Endothelial cell of umbilical vein (primary cell): ENCODE data around the gene TXN. TPM values are rescaled to one million over a fixed set of nuclear protein-coding genes. Genes with fewer than 3 reads are reported as not detected.

Source experiments
- BruUV-seq: library from RNA; stranded (reverse); fragments of 400-500 nt; replicated peaks from 2 replicates; lab custom pipeline; 2021; lab: Mats Ljungman, UMichigan
- CTCF ChIA-PET: fragments of 300-600, 350-600 bp; sonication (Branson Sonifier 250); formaldehyde crosslinking; loops from one replicate; lab custom pipeline; 2021; ENCODE audit warnings: antibody characterized with exemption, inconsistent platforms; lab: Charles Lee
- POLR2A ChIA-PET: fragments of 300-600, 350-600 bp; sonication (Branson Sonifier 250); formaldehyde crosslinking; loops from one replicate; lab custom pipeline; 2021; ENCODE audit warnings: antibody characterized with exemption, inconsistent platforms; lab: Charles Lee
- DNase-seq: peaks from one replicate; pipeline ENCODE4 v3.0.0-alpha.2; 2011; ENCODE audit warnings: low read depth, low spot score
- FAIRE-seq: peaks from 2 replicates; lab custom pipeline; 2011; peaks lifted over from hg19 to GRCh38; lab: Jason Lieb, UNC
- H2AFZ ChIP-seq: 2 replicates; pipeline ENCODE4 v1.6.0; 2012; ENCODE audit warnings: low read depth, low read length, control low read depth, inconsistent platforms
- H3K27ac ChIP-seq: 2 replicates; pipeline ENCODE4 v1.5.1; 2011; ENCODE audit warnings: low read depth, mild to moderate bottlenecking, control low read depth, low read length, moderate library complexity; ENCODE audit not compliant: insufficient read depth
- H3K27me3 ChIP-seq, 2 experiments: 2 replicates each; pipeline versions ENCODE4 v1.6.0 to v1.6.1; 2011; ENCODE audit warnings: low read length in 2 of 2, mixed read lengths in 1 of 2; ENCODE audit not compliant: control insufficient read depth in 2 of 2, insufficient read depth in 2 of 2
- H3K36me3 ChIP-seq, 2 experiments: 2 replicates in 1 of 2; 3 replicates in 1 of 2; pipeline ENCODE4 v1.5.1; 2011; ENCODE audit warnings: low read length in 2 of 2, mild to moderate bottlenecking in 1 of 2, moderate library complexity in 1 of 2; ENCODE audit not compliant: control insufficient read depth in 2 of 2, insufficient read depth in 2 of 2; ENCODE audit errors: extremely low read depth in 1 of 2
- H3K4me1 ChIP-seq: 3 replicates; pipeline ENCODE4 v1.5.1; 2011; ENCODE audit warnings: mild to moderate bottlenecking, low read length; ENCODE audit not compliant: control insufficient read depth, insufficient read depth; ENCODE audit errors: extremely low read depth
- H3K4me2 ChIP-seq: 2 replicates; pipeline ENCODE4 v1.6.1; 2011; ENCODE audit warnings: low read length, control low read depth, mixed read lengths; ENCODE audit not compliant: insufficient read depth
- H3K4me3 ChIP-seq, 3 experiments: fragments of 200-600 bp in 1 of 3; sonication (generic), shearing (Covaris generic) in 1 of 3; replicated peaks in 1 of 3; 2 replicates each; pipeline ENCODE4 v1.5.1; 2011 to 2016; ENCODE audit warnings: control low read depth in 3 of 3, low read length in 3 of 3, mild to moderate bottlenecking in 2 of 3, inconsistent platforms in 1 of 3, low read depth in 1 of 3, moderate library complexity in 1 of 3; ENCODE audit not compliant: insufficient read depth in 1 of 3
- H3K79me2 ChIP-seq: 2 replicates; pipeline ENCODE4 v1.6.0; 2012; ENCODE audit warnings: low read length, inconsistent platforms; ENCODE audit not compliant: control insufficient read depth, insufficient read depth
- H3K9ac ChIP-seq: replicated peaks from 2 replicates; pipeline ENCODE3; 2011; ENCODE audit warnings: low read length, control low read depth; ENCODE audit not compliant: insufficient read depth; ENCODE audit errors: extremely low read depth
- H3K9me1 ChIP-seq: replicated peaks from 3 replicates; pipeline ENCODE4 v1.6.0; 2011; ENCODE audit warnings: mild to moderate bottlenecking, low read length; ENCODE audit not compliant: control insufficient read depth, insufficient read depth; ENCODE audit errors: extremely low read depth
- H3K9me3 ChIP-seq: replicated peaks from 2 replicates; pipeline ENCODE4 v1.5.1; 2012; ENCODE audit warnings: low read length, inconsistent platforms; ENCODE audit not compliant: control insufficient read depth, insufficient read depth
- H4K20me1 ChIP-seq: replicated peaks from 2 replicates; pipeline ENCODE3; 2011; ENCODE audit warnings: mild to moderate bottlenecking, low read length; ENCODE audit not compliant: control insufficient read depth, insufficient read depth; ENCODE audit errors: extremely low read depth
- EZH2 ChIP-seq: IDR thresholded peaks from 2 replicates; pipeline ENCODE4 v1.6.1; 2012; ENCODE audit warnings: borderline replicate concordance, low read depth, mild to moderate bottlenecking, moderate library complexity, low read length, inconsistent platforms; ENCODE audit not compliant: severe bottlenecking
- JUN ChIP-seq: IDR thresholded peaks from 2 replicates; pipeline ENCODE4 v1.6.1; 2011; ENCODE audit warnings: borderline replicate concordance, low read depth; ENCODE audit not compliant: insufficient read length, insufficient read depth
- dilution Hi-C: fragments of 300-500 bp; cut with MboI; formaldehyde crosslinking; loops from one replicate; pipeline ENCODE4 v1.15.0; 2019; ENCODE audit warnings: low sequenced_read_pairs; ENCODE audit not compliant: extremely low pct_ligation_motif_present
- intact Hi-C: fragments of 100-400 bp; cut with micrococcal nuclease; formaldehyde crosslinking; loops from one replicate; pipeline ENCODE4 v1.10.0; 2022
- polyA plus RNA-seq, 4 experiments: library from polyadenylated mRNA; depleted of rRNA in 3 of 4; stranded (reverse) in 3 of 4; unstranded in 1 of 4; fragments of >200 nt; gene quantifications; 2 replicates each; pipeline versions ENCODE4 v1.2.1 to v1.2.3, GENCODE V29; 2011 to 2012; ENCODE audit warnings: missing spikeins in 1 of 4
- total RNA-seq: library from RNA; stranded (reverse); gene quantifications from 2 replicates; pipeline ENCODE4 v1.2.3, GENCODE V29; 2021
- TF ChIP-seq, protein P1 (sequence below), 2 donors: IDR thresholded peaks; 1 replicate in 1 of 2; 2 replicates in 1 of 2; pipeline ENCODE4 v1.5.1; 2011; ENCODE audit warnings: low read length in 2 of 2, mild to moderate bottlenecking in 2 of 2, moderate library complexity in 2 of 2, control low read depth in 1 of 2, inconsistent platforms in 1 of 2, low read depth in 1 of 2; ENCODE audit not compliant: insufficient read depth in 1 of 2; ENCODE audit errors: extremely low read depth in 1 of 2

TXN gene
- total and polyA plus RNA-seq, 2 donors (not counting 3 experiments of a cell fraction or from before 2014, with no cell fraction given) = 280 to 373 TPM

DNA sequence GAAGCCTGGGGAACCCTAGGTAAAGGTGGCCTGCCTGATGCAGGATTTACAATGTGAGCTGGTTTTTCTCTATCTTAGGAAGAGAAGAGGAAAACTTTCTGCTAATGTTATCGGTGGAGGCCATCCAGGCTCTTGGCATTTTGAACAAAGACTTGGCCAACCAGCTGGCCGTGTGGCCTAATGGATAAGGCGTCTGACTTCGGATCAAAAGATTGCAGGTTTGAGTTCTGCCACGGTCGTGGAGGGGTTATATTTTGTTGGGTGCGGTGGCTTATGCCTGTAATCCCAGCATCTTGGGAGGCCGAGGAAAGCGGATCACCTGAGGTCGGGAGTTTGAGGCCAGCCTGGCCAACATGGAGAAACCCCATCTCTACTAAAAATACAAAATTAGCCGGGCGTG, 58.0 kb downstream of the TXN start:
- H3K9me3 ChIP-seq = no peaks in the 10 kb centered on the region
- H3K4me3 ChIP-seq = no peak overlapping the region
- intact Hi-C loops (no loop called here), dilution Hi-C loops (no loop called here)
- FAIRE-seq = no peak
- ChIA-PET CTCF (interaction anchor here (0.9 to 9.2 kb wide), 11 partner anchors 9 to 624 kb away, joined by 3 to 79 read pairs (median 4); partner anchors contain the start of gene C9orf152), POLR2A (interaction anchor here (1.3 kb wide), 1 partner anchor 15 kb away, joined by 9 read pairs; no protein-coding TSS in a partner anchor)
- no peak for TF ChIP-seq EZH2
- TF ChIP-seq, protein P1, sequence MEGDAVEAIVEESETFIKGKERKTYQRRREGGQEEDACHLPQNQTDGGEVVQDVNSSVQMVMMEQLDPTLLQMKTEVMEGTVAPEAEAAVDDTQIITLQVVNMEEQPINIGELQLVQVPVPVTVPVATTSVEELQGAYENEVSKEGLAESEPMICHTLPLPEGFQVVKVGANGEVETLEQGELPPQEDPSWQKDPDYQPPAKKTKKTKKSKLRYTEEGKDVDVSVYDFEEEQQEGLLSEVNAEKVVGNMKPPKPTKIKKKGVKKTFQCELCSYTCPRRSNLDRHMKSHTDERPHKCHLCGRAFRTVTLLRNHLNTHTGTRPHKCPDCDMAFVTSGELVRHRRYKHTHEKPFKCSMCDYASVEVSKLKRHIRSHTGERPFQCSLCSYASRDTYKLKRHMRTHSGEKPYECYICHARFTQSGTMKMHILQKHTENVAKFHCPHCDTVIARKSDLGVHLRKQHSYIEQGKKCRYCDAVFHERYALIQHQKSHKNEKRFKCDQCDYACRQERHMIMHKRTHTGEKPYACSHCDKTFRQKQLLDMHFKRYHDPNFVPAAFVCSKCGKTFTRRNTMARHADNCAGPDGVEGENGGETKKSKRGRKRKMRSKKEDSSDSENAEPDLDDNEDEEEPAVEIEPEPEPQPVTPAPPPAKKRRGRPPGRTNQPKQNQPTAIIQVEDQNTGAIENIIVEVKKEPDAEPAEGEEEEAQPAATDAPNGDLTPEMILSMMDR (IDR thresholded peaks at IDR 0.05; ENCODE audit: extremely low read depth in 1 of 2, insufficient read depth in 1 of 2, low read depth in 1 of 2, low read length in 2 of 2) = no peak
- TF ChIP-seq JUN = no peak
- H3K4me1 ChIP-seq = no peaks in the 10 kb centered on the region
- no peaks in the 10 kb centered on the region for H3K27me3 ChIP-seq
- BruUV-seq = no TSS peak
- H3K36me3 ChIP-seq = no peaks in the 10 kb centered on the region
- no peaks in the 10 kb centered on the region for H3K79me2 ChIP-seq
- H3K9ac ChIP-seq = no peak overlapping the region
- no peak overlapping the region for H2AFZ ChIP-seq
- no peaks in the 10 kb centered on the region for H4K20me1 ChIP-seq
- no peaks in the 10 kb centered on the region for H3K9me1 ChIP-seq
- no peak overlapping the region for H3K27ac ChIP-seq
- no peak overlapping the region for H3K4me2 ChIP-seq
- no peak for DNase-seq
